ENCODE data around the gene FHIT. TPM values are rescaled to one million over a fixed set of nuclear protein-coding genes. Genes with fewer than 3 reads are reported as not detected.

Gene FHIT
- total and polyA plus RNA-seq, 4 donors: 2.6 to 21.3 (median 8.7) TPM

GRCh38 chr3:60269829-60270266 is 981.4 kb downstream of the FHIT start:
- Histone ChIP-seq H3K36me3 (ENCODE audit: control insufficient read depth in 4 of 4, insufficient read depth in 4 of 4, low read length in 4 of 4) (no peaks in the 10 kb centered on the region), H3K9ac (ENCODE audit: insufficient read depth in 1 of 2, low read length in 2 of 2) (no peak overlapping the region), H3K27me3 (ENCODE audit: control insufficient read depth in 3 of 3, insufficient read depth in 3 of 3, low read length in 2 of 3) (no peaks in the 10 kb centered on the region), H3K27ac (ENCODE audit: low read depth in 1 of 2, low read length in 1 of 2) (no peak overlapping the region), H3K4me3 (no peak overlapping the region), H3K9me3 (ENCODE audit: control insufficient read depth in 4 of 4, insufficient read depth in 3 of 4, low read length in 3 of 4) (no peaks in the 10 kb centered on the region), H3K4me1 (ENCODE audit: control insufficient read depth in 5 of 5, insufficient read depth in 5 of 5, low read length in 5 of 5) (no peaks in the 10 kb centered on the region)
- TF ChIP-seq CTCF (IDR thresholded peaks at IDR 0.05; ENCODE audit: control extremely low read depth, extremely low read depth): no peak
- ATAC-seq (ENCODE audit: insufficient read depth, low FRiP score) (no peak), DNase-seq (no peak)
- 94 to 97% methylated on average over 7 of the region's 7 CpGs for WGBS, 2 donors

- Histone ChIP-seq H3K27me3 (ENCODE audit: control insufficient read depth in 3 of 3, insufficient read depth in 3 of 3, low read length in 2 of 3) (no peaks in the 10 kb centered on the region), H3K9ac (ENCODE audit: insufficient read depth in 1 of 2, low read length in 2 of 2) (no peak overlapping the region), H3K4me1 (ENCODE audit: control insufficient read depth in 5 of 5, insufficient read depth in 5 of 5, low read length in 5 of 5) (no peaks in the 10 kb centered on the region), H3K27ac (ENCODE audit: low read depth in 1 of 2, low read length in 1 of 2) (no peak overlapping the region), H3K4me3 (no peak overlapping the region), H3K9me3 (ENCODE audit: control insufficient read depth in 4 of 4, insufficient read depth in 3 of 4, low read length in 3 of 4) (no peaks in the 10 kb centered on the region), H3K36me3 (ENCODE audit: control insufficient read depth in 4 of 4, insufficient read depth in 4 of 4, low read length in 4 of 4) (no peaks in the 10 kb centered on the region)
- WGBS, 2 donors: 94 to 96% methylated on average over 1 of the region's 1 CpG
- ATAC-seq (ENCODE audit: insufficient read depth, low FRiP score) (no peak), DNase-seq (no peak)
- no peak for TF ChIP-seq CTCF (IDR thresholded peaks at IDR 0.05; ENCODE audit: control extremely low read depth, extremely low read depth)
Observed at GRCh38 chr3:60269377-60269776, 981.9 kb downstream of the FHIT start.

GRCh38 chr3:60268123-60268522 is 983.1 kb downstream of the FHIT start:
- ATAC-seq (ENCODE audit: insufficient read depth, low FRiP score) (no peak), DNase-seq (no peak)
- Histone ChIP-seq H3K4me3 (no peak overlapping the region), H3K9me3 (ENCODE audit: control insufficient read depth in 4 of 4, insufficient read depth in 3 of 4, low read length in 3 of 4) (no peaks in the 10 kb centered on the region), H3K27ac (ENCODE audit: low read depth in 1 of 2, low read length in 1 of 2) (no peak overlapping the region), H3K4me1 (ENCODE audit: control insufficient read depth in 5 of 5, insufficient read depth in 5 of 5, low read length in 5 of 5) (no peaks in the 10 kb centered on the region), H3K36me3 (ENCODE audit: control insufficient read depth in 4 of 4, insufficient read depth in 4 of 4, low read length in 4 of 4) (no peaks in the 10 kb centered on the region), H3K9ac (ENCODE audit: insufficient read depth in 1 of 2, low read length in 2 of 2) (no peak overlapping the region), H3K27me3 (ENCODE audit: control insufficient read depth in 3 of 3, insufficient read depth in 3 of 3, low read length in 2 of 3) (no peaks in the 10 kb centered on the region)
- 25 to 41% methylated on average over 2 of the region's 2 CpGs for WGBS, 2 donors
- no peak for TF ChIP-seq CTCF (IDR thresholded peaks at IDR 0.05; ENCODE audit: control extremely low read depth, extremely low read depth)

GRCh38 chr3:60266444-60266843 is 984.8 kb downstream of the FHIT start:
- no peak overlapping the region for H3K27ac ChIP-seq (ENCODE audit: low read depth in 1 of 2, low read length in 1 of 2)
- H3K4me3 ChIP-seq: no peak overlapping the region
- H3K9ac ChIP-seq (ENCODE audit: insufficient read depth in 1 of 2, low read length in 2 of 2): no peak overlapping the region
- 93 to 98% methylated on average over 2 of the region's 2 CpGs for WGBS, 2 donors
- no peaks in the 10 kb centered on the region for H3K36me3 ChIP-seq (ENCODE audit: control insufficient read depth in 4 of 4, insufficient read depth in 4 of 4, low read length in 4 of 4)
- no peak for TF ChIP-seq CTCF (IDR thresholded peaks at IDR 0.05; ENCODE audit: control extremely low read depth, extremely low read depth)
- H3K4me1 ChIP-seq (ENCODE audit: control insufficient read depth in 5 of 5, insufficient read depth in 5 of 5, low read length in 5 of 5): no peaks in the 10 kb centered on the region
- ATAC-seq (ENCODE audit: insufficient read depth, low FRiP score): no peak
- H3K9me3 ChIP-seq (ENCODE audit: control insufficient read depth in 4 of 4, insufficient read depth in 3 of 4, low read length in 3 of 4): no peaks in the 10 kb centered on the region
- DNase-seq: no peak
- no peaks in the 10 kb centered on the region for H3K27me3 ChIP-seq (ENCODE audit: control insufficient read depth in 3 of 3, insufficient read depth in 3 of 3, low read length in 2 of 3)

All from lung (tissue), 12 donors.